PFSK-1 (cell line): ENCODE data around the gene KREMEN1.

Experiments used
- POLR2AphosphoS5 ChIP-seq: IDR thresholded peaks from 2 replicates; pipeline ENCODE4 v1.6.1; 2012; ENCODE audit warnings: low read depth, mild to moderate bottlenecking, control low read depth, low read length, moderate library complexity
- REST ChIP-seq, 2 experiments: IDR thresholded peaks; 2 replicates each; pipeline versions ENCODE4 v1.6.1 to v1.8.0; 2011 to 2012; ENCODE audit warnings: low read depth in 2 of 2, low read length in 2 of 2, control low read depth in 1 of 2, inconsistent platforms in 1 of 2, mild to moderate bottlenecking in 1 of 2, moderate library complexity in 1 of 2; ENCODE audit not compliant: insufficient read depth in 1 of 2
- SIN3A ChIP-seq: IDR thresholded peaks from 2 replicates; pipeline ENCODE4 v1.6.1; 2012; ENCODE audit warnings: mild to moderate bottlenecking, low read length, moderate library complexity, borderline replicate concordance; ENCODE audit not compliant: insufficient read depth

- no peak for TF ChIP-seq POLR2AphosphoS5
- no peak for TF ChIP-seq REST (IDR thresholded peaks at IDR 0.05; ENCODE audit: insufficient read depth in 1 of 2, low read depth in 2 of 2, low read length in 2 of 2)
- no peak for TF ChIP-seq SIN3A
Observed at GRCh38 chr22:29208502-29208862, 135.6 kb downstream of the KREMEN1 start.
